HG02852 (cell line): ENCODE data around the gene CECR2.

Experiments
- ATAC-seq: cut with Tn5 transposase; IDR thresholded peaks from one replicate; pipeline ENCODE4 v1.9.1; 2021; ENCODE audit warnings: mild to moderate bottlenecking, moderate library complexity; ENCODE audit not compliant: unreplicated experiment

The CECR2 gene

GRCh38 chr22:17443405-17444203 is 74.3 kb downstream of the CECR2 start:
- no peak for ATAC-seq

DNA sequence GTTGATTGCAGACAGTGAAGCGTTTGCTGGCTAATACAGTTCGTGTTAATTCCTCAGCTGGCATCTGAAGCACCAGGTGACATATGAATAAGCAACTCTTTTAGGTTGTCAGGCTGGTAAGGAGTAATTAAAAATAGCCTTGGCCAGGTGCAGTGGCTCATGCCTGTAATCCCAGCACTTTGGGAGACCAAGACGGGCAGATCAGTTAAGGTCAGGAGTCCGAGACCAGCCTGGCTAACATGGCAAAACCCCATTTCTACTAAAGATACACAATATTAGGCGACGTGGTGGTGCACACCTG is 74.9 kb downstream of the CECR2 start:
- ATAC-seq, result no peak

- no peak for ATAC-seq
These were observed 77.4 kb downstream of the CECR2 start for GRCh38 chr22:17446698-17447097.

DNA sequence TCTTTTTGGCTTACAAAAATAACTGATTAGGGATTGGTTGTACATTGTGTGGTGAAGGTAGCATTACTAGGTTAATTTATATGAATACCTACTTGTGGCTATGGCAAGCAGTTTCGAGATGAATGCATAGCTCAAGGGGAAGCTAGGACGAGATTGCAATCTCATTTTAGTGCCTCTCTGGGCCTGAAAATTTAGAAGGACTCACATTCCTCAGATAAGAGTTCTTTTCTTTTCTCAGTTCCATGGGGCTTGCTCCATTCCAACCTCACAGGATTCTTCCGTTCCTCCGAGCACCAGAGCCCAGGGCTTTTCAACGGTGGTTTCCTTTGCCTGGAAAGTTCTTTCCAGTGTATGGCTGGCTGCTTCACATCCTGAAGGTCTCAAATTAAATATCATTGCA is 82.1 kb downstream of the CECR2 start:
- no peak for ATAC-seq

DNA sequence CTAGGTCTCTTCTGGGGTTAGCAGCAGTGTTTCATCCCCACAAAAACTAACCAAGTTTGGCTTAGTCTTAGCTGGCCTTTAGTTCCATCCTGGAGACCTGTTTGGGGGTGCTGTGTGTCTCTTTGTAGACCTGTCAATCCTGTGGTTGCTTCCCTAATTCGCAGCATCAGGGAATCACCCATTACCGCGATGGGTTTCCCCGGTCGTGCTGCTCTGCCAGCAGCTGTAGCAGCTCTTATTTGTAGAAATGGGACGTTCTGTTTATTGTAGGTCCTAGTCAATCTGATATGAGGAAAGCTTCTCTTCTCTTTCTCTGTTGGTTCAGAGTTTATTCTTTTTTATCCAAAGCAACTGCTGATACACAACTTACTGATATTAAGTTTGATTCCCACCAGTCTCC is 91.6 kb downstream of the CECR2 start:
- ATAC-seq, result no peak

- ATAC-seq, result no peak
These were observed 101.7 kb downstream of the CECR2 start for GRCh38 chr22:17470880-17471500.

GRCh38 chr22:17471886-17472535 is 102.8 kb downstream of the CECR2 start:
- ATAC-seq, result no peak

DNA sequence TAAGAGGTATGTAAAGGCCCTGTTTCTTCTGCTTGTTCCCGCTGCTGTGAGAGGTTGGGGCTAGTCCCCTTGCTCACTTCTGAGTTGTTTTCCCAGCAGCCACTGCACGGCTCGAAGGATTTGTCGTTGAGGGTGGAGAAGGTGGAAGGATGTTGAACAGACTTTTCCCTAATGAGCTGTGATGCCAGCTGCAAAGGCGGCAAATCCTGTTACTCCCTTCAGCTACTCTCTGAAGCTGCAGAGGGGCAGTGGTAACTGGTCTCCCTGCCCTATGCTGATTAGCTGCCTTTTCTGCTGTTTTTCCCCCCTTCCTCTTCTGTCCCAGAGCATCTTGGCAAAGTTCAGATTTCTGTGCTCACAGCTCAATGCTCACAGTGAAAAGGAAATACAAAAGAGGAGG is 103.7 kb downstream of the CECR2 start:
- no peak for ATAC-seq

- ATAC-seq, result no peak
These were observed 106.3 kb downstream of the CECR2 start for GRCh38 chr22:17475318-17476230.

DNA sequence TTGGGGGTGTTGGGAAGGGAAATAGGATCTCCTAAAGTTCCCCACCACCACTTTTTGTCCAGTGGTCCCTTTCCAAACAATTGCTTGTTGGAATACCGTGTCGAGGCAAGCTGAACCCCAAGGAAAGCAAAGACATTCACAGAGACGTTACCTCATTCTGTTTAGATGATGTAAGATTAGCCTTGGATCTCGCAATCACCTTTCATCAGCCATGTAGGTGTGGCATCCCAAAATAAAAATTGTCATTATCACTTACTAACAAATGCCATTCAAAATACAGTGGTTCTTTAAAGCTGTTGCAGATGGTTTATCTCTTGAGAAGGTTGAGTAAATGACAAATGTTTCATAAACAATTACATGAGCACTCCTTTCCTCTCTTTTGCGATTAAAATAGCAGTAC is 107.6 kb downstream of the CECR2 start:
- ATAC-seq, result no peak

DNA sequence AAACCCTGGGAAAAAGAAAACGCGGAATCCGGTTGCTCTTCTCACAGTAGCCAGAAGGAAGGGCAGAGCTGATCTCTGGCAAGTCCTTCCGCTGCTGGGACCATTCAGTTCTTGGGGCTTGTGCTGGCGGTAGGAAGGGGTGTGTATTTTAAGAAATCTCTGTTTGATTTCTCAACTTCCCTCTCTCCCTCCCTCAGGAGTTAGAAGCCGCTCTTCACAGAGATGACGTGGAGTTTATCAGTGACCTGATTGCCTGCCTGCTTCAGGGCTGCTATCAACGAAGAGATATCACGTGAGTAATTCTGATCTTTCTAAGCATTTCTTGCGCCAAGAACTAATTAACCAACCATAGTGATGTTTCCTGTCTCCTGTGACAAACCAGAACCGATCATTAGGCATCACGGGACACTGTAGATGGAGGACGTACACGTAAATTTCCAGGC is 108.2 kb downstream of the CECR2 start:
- no peak for ATAC-seq

DNA sequence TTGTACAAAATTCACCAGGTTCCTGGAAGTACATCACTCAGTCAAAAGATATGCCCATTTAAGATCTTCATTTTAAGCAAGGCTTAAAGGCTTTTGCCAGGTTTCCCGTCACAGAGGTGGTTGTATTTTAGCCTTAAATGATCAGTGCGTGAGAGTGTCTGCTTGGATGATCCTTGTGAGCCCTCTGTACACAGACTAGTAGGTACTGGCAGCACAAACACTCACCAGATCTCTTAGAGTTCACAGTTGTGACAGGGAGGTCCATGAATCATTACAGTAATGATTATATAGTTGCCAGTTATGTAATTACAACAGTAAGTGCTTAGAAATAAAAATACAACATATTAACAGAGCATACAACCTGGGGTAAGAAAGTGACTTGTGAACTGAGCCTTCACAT is 109.9 kb downstream of the CECR2 start:
- ATAC-seq, result no peak

GRCh38 chr22:17481424-17481823 is 112.2 kb downstream of the CECR2 start:
- no peak for ATAC-seq

GRCh38 chr22:17483688-17484372 is 114.6 kb downstream of the CECR2 start:
- ATAC-seq, result no peak

GRCh38 chr22:17484608-17485007 is 115.3 kb downstream of the CECR2 start:
- ATAC-seq, result no peak

GRCh38 chr22:17486313-17486712 is 117.1 kb downstream of the CECR2 start:
- no peak for ATAC-seq

DNA sequence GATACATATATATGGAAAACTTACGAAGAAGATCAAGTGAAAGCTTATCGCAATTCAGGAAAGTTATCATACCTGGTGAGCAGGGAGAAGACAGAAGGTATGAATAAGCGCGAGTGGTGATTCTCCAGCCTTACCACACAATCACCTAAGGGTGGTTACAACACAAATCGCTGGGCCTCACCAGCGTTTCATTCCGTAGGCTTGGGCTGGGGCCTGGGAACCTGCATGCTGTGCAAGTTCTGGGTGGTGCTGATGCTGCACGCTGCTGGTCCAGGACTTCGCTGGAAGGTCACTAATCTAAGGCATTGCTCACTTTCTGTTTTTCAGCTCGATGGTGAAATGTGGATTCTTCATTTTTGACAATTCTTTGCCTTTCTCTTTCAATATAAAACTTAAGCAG is 117.5 kb downstream of the CECR2 start:
- no peak for ATAC-seq

- ATAC-seq, result no peak
These were observed 119.8 kb downstream of the CECR2 start for GRCh38 chr22:17489101-17489500.

- ATAC-seq, result no peak
These were observed 121.9 kb downstream of the CECR2 start for GRCh38 chr22:17491090-17491640.

DNA sequence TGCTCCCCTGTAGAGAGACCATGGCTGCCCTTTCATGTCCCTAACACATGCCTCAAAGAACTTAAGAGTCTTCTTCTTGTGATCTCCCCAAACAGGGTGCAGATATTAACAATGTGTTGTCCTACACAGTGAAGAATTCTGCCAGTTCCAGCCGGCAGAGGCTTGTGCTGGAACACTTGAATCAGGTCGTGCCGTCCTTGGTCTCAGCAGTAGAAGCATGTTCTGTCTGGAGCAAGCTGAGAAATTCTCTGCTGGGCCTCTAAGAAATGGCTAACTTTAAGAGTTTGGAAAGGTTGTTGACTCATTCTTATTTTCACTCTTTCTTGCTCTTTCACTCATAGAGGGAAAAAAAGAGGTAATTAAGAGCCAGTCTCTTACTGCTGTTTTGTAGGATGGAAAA is 123.0 kb downstream of the CECR2 start:
- no peak for ATAC-seq
